Neuron (in vitro differentiated cells): ENCODE results near the gene DLGAP5.

Experiments
- H2AFZ ChIP-seq: one replicate; pipeline ENCODE4 v1.6.1; 2013; ENCODE audit warnings: low read depth, mild to moderate bottlenecking, inconsistent platforms, low read length, moderate library complexity
- H3K27me3 ChIP-seq: one replicate; pipeline ENCODE4 v1.6.1; 2013; ENCODE audit warnings: low read length; ENCODE audit not compliant: insufficient read depth
- H3K36me3 ChIP-seq: one replicate; pipeline ENCODE4 v1.6.1; 2013; ENCODE audit warnings: low read length; ENCODE audit not compliant: insufficient read depth
- H3K4me1 ChIP-seq: one replicate; pipeline ENCODE4 v1.6.1; 2013; ENCODE audit warnings: low read length; ENCODE audit not compliant: insufficient read depth
- H3K4me3 ChIP-seq: 2 replicates; pipeline ENCODE4 v1.5.1; 2013; ENCODE audit warnings: mild to moderate bottlenecking, low read length, moderate library complexity
- H3K9me3 ChIP-seq: one replicate; pipeline ENCODE4 v1.6.1; 2013; ENCODE audit warnings: low read length

DLGAP5 gene

DNA sequence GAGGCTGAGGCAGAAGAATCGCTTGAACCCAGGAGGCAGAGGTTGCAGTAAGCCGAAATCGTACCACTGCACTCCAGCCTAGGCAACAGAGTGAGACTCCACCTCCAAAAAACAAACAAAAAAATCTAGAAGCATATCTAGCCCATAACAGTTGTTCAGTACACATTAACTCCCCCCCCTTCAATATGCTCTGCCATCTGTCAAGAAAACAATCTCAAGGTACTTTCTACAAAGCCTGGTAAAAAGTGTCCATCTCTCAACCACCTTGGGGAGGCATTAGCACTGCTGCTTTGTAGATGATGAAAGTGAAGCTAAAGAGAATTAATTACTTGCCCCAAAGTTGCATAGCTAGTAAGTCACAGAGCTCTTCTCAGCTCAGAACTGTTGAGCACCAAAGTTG, 37.4 kb downstream of the DLGAP5 start:
- H3K9me3 ChIP-seq, result no peaks in the 10 kb centered on the region

DNA sequence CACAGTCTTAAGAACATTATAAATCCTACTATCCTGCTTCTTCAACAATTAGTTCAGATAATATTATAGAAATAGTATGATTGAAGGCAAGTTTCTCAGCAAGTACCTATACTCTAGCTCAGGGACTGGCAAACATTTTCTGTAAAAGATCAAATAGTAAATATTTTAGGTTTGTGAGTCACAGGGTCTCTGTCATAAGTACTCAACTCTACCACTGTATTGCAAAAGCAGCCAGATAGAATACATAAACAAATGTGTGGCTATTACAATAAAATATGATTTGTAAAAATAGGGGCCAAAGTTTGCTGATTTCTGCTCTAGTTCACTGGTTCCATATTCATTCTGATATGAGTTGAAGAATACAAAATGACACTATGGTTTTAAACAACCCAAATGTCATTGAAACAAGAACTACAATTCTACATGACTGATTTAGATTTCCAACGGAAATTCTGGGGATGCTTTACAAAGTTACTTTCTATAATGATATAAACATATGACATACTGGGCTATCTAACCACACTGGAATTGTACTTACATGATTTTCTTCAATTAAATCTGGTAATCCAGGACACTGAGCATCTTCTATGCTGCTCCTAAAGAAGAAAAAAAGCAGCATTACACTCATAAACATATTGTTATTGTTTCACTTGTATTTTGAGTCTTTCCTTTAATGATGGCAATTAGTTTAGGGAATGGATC, 39.2 kb downstream of the DLGAP5 start:
- no peaks in the 10 kb centered on the region for H3K27me3 ChIP-seq
- H3K9me3 ChIP-seq, result no peaks in the 10 kb centered on the region
- H3K4me3 ChIP-seq, result no peak overlapping the region
- peaks cover 69% of the 10 kb centered on the region for H3K36me3 ChIP-seq
- H3K4me1 ChIP-seq, result no peaks in the 10 kb centered on the region
- no peak overlapping the region for H2AFZ ChIP-seq

More for the DNA sequence above, 37.4 kb downstream of the DLGAP5 start:
- Histone ChIP-seq H3K27me3 (no peaks in the 10 kb centered on the region), H3K4me3 (no peak overlapping the region), H3K36me3 (peaks cover 74% of the 10 kb centered on the region), H3K4me1 (no peaks in the 10 kb centered on the region), H2AFZ (no peak overlapping the region)

DNA sequence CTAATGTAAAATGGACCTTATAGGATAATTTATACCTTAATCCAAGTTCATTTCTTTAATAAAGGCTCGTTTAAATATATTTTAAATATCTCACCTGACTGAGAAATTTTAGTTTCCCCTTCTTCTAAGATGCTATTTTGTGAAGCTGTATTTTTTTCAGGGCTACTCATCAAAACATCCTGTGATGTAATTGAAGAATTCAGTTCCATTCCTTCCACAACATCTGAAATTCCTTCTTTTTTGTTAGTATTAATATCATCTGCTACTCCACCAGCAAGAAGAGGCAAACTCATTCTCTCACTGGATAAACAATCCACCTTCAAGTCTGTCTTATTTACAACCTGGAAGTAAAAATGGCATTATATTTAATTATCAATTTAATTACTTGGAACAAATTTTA, 39.8 kb downstream of the DLGAP5 start:
- peaks cover 69% of the 10 kb centered on the region for H3K36me3 ChIP-seq
- no peak overlapping the region for H3K4me3 ChIP-seq
- no peaks in the 10 kb centered on the region for H3K4me1 ChIP-seq
- H3K27me3 ChIP-seq, result no peaks in the 10 kb centered on the region
- no peaks in the 10 kb centered on the region for H3K9me3 ChIP-seq
- H2AFZ ChIP-seq, result no peak overlapping the region

DNA sequence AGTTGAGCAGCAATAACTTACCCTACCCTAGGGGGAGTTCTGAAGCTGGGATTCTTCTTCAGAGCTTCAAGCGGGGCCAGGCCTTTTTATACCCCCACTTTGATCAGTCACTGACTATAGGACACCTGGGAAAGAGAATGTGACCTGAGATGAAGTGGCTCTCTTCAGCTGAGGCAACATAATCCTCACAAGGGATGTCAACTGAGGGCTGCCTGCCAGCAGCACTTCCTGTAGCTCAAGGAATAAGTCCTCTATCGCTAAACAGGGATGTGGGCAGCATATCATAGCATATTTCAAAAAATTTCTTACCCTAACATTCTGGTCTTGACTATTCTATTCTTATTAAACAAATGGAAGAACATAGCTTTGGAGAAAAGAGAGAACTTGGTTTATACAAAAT, 45.0 kb downstream of the DLGAP5 start:
- H3K36me3 ChIP-seq, result peaks cover 55% of the 10 kb centered on the region
- no peaks in the 10 kb centered on the region for H3K4me1 ChIP-seq
- no peaks in the 10 kb centered on the region for H3K9me3 ChIP-seq
- H2AFZ ChIP-seq, result no peak overlapping the region
- H3K27me3 ChIP-seq, result no peaks in the 10 kb centered on the region
- H3K4me3 ChIP-seq, result no peak overlapping the region

DNA sequence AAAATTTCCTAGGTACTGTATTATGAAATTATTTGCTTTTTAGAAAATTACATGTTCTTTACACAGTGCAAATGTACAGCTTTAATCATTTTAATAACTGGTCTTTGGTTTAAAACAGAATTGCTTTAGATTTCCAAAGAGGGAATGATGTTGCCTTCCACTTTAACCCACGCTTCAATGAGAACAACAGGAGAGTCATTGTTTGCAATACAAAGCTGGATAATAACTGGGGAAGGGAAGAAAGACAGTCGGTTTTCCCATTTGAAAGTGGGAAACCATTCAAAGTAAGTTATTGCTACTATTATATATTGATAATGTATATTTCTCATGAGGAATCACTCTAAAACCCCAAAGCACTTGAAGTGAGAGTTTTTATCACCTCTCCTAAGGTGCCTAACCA, 48.9 kb downstream of the DLGAP5 start:
- Histone ChIP-seq H2AFZ (no peak overlapping the region), H3K36me3 (peaks cover 34% of the 10 kb centered on the region), H3K4me3 (no peak overlapping the region), H3K27me3 (no peaks in the 10 kb centered on the region), H3K9me3 (no peaks in the 10 kb centered on the region), H3K4me1 (no peaks in the 10 kb centered on the region)

DNA sequence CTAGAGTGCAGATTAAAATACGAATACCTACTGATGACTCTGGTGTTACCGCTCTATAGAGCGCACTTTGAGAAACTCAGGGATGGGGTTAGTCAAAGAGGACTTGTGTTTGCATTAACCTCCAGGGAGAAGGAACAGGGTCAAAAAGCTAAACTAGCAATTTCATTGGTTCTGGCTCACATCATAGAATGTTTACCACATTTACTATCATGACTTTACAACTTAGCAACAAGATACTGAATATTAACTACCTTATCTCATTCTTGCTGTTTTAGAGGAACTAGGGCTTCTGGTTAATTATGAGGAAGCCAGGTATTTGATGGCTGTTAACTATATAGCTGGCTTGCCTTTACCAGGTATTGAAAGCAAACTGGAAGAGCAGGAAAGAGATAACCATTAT, 49.6 kb downstream of the DLGAP5 start:
- Histone ChIP-seq H3K4me1 (no peaks in the 10 kb centered on the region), H3K9me3 (no peaks in the 10 kb centered on the region), H3K27me3 (no peaks in the 10 kb centered on the region), H2AFZ (no peak overlapping the region), H3K36me3 (peaks cover 28% of the 10 kb centered on the region), H3K4me3 (no peak overlapping the region)

DNA sequence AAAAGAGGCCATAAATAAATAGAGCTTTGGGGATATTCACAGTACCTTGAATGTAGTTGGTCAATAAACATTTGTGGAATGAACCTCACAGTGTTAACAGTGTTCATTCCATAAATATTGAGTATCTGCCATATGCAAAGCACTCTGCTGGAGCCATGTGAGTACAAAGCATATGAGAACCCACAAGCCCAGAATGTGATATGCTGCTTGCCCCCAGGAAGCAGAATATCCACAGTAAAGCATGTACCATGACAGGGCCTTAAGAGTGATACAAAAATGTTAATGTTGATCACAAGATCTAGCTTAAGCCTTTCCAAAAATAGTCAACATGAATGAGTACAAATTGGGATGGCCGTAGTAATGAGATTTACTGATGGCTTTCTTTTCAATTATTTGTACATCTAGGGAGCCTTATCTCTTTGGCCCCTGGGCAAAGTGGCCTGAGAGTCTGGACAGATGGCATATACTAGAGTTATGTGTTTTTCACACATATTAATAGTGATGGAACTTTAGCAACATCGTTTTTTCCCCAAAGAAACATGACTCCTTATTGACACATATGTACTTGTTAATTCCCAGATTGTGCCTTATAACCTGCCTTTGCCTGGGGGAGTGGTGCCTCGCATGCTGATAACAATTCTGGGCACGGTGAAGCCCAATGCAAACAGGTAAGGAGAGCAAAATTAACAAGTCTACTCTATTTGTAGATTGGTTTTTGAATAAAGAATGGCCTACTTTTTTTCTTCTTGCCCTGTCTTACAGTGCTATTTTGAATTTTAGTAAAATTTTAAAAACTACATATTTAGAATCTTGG, 51.5 kb downstream of the DLGAP5 start:
- no peaks in the 10 kb centered on the region for H3K27me3 ChIP-seq
- peaks cover 10% of the 10 kb centered on the region for H3K36me3 ChIP-seq
- no peak overlapping the region for H3K4me3 ChIP-seq
- no peaks in the 10 kb centered on the region for H3K9me3 ChIP-seq
- H2AFZ ChIP-seq, result no peak overlapping the region
- no peaks in the 10 kb centered on the region for H3K4me1 ChIP-seq

DNA sequence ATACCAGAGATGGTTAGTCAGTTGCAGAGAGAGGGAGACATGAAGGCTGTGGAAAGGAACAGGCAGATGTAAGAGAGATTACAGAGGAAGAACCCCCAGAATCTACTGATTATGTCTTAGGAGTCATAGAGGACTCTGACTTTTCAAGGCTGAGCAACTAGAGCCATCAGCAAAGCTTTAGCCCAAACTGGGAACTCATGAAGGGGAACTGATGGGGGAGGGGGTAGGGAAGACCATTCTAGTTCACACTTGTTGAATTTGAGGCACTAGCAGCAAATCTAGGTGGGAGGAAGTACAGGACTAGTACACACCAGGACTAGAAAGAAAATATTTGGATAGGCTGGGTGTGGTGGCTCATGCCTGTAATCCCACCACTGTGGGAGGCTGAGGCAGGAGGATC, 52.2 kb downstream of the DLGAP5 start:
- Histone ChIP-seq H2AFZ (no peak overlapping the region), H3K4me1 (no peaks in the 10 kb centered on the region), H3K4me3 (no peak overlapping the region), H3K27me3 (no peaks in the 10 kb centered on the region), H3K9me3 (no peaks in the 10 kb centered on the region), H3K36me3 (peaks cover 6% of the 10 kb centered on the region)

DNA sequence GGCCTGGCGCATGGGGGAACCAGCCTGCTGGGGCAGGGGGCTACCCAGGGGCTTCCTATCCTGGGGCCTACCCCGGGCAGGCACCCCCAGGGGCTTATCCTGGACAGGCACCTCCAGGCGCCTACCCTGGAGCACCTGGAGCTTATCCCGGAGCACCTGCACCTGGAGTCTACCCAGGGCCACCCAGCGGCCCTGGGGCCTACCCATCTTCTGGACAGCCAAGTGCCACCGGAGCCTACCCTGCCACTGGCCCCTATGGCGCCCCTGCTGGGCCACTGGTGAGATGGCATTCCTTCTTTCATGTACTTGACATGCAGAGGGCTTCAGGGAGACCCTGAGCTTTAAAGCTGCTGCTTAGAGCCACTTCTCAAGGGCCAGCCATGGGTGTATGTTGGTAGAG, 53.3 kb downstream of the DLGAP5 start:
- Histone ChIP-seq H3K4me3 (no peak overlapping the region), H3K9me3 (no peaks in the 10 kb centered on the region), H3K4me1 (no peaks in the 10 kb centered on the region), H3K27me3 (no peaks in the 10 kb centered on the region), H2AFZ (no peak overlapping the region), H3K36me3 (peaks cover 6% of the 10 kb centered on the region)

DNA sequence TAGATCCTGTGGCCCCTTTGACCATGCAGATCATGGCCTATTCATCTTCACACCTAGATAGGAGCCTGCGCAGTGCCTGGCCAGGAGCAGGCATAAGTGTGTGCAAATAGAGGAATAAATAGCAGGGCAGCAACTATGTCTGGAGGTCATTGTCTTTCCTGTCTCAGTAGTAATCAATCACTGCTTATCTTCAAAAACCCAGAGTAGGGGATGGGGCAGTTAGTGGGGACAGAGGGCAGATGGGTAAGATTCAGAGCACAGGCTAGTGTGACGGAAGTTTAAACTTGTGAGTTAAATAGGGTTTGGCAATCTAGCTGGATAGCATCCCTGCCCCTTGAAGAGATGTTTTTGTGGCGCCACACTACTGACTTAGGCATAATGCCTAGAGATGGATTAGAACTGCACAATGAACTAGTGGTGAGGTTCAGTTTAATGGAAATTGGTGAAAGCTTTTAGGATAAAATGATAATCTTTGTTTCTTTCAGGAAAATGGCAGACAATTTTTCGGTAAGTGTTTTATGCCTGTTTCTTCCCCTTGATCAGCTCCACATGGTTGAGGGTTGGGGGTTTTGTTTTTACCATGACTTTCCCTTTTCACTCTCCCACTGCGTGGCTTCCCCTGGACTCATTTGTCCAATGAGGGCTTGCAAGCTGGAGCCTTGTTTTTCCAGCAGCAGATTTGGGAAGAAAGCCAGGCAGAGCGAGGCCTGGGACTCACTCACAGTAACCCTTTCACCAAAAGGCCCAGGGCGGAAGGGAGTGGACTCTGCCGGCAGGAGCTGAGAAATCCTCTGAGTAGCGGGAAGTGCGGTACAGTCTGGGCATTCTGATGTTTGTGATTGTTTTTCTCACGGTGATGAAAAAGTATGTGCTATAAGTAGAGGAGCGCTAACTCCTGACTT, 54.2 kb downstream of the DLGAP5 start:
- H3K36me3 ChIP-seq, result peaks cover 6% of the 10 kb centered on the region
- no peak overlapping the region for H3K4me3 ChIP-seq
- H3K9me3 ChIP-seq, result no peaks in the 10 kb centered on the region
- no peaks in the 10 kb centered on the region for H3K27me3 ChIP-seq
- no peaks in the 10 kb centered on the region for H3K4me1 ChIP-seq
- no peak overlapping the region for H2AFZ ChIP-seq

DNA sequence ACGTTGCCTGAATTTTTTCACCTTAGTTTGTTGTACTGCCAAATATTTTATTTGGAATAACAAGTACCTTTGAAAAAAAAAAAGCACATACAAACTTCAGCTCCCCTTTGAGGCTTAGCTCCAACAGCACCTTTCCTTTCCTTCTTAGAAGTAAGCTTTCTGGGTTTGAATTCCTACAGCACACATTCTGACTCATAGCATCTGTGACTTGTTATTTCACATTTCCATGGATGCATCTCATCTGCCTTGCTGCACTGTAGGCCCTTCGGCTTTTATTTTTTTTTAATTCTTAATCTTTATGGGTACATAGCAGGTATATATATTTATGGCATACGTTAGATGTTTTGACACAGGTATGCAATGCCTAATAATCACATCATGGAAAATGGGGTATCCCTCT, 55.1 kb downstream of the DLGAP5 start:
- H3K36me3 ChIP-seq, result peaks cover 3% of the 10 kb centered on the region
- no peaks in the 10 kb centered on the region for H3K9me3 ChIP-seq
- H2AFZ ChIP-seq, result no peak overlapping the region
- H3K4me3 ChIP-seq, result no peak overlapping the region
- no peaks in the 10 kb centered on the region for H3K4me1 ChIP-seq
- no peaks in the 10 kb centered on the region for H3K27me3 ChIP-seq

DNA sequence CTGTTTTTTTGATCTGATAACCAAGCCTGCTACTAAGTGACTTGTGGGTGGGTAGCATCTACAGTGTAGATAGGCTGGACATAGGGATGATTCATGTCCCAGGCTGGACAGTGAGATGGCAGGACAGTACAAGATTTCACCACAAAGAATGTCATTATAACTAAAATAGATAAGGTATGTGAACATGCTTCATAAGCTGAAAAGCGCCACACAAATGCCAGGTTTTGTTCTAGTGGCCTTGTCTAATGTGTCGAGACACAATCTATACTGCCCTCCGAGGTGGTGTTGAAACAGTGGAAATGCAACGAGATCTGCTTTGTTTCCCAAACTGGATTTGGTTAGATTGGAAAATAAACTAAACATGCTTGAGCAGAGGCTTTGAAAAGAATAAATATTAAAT, 58.0 kb downstream of the DLGAP5 start:
- no peak overlapping the region for H2AFZ ChIP-seq
- H3K4me1 ChIP-seq, result no peaks in the 10 kb centered on the region
- no peaks in the 10 kb centered on the region for H3K9me3 ChIP-seq
- no peak overlapping the region for H3K4me3 ChIP-seq
- no peaks in the 10 kb centered on the region for H3K27me3 ChIP-seq
- H3K36me3 ChIP-seq, result no peaks in the 10 kb centered on the region
